Stimulated activated CD4-positive, alpha-beta T cell treated with anti-CD3 and anti-CD28 coated beads, Interleukin-12 subunit alpha, Interleukin-12 subunit beta, amount 100 ng/mL, for 48 hours (primary cell): ENCODE data around the gene CADM3.

Source experiments
- DNase-seq, 3 donors: peaks; one replicate each; pipeline ENCODE4 v3.0.0-alpha.2; 2020; ENCODE audit warnings: low read depth in 2 of 3, low spot score in 1 of 3

Gene CADM3

GRCh38 chr1:159204161-159205141, 33.0 kb downstream of the CADM3 start, which contains the start of gene ACKR1:
Gene ACKR1 (plus strand): TSS chr1:159204875. CDS start chr1:159204960, 85 bp downstream.
- DNase-seq, result no peak

GRCh38 chr1:159205225-159205624, 33.8 kb downstream of the CADM3 start:
- DNase-seq, result no peak

GRCh38 chr1:159206110-159206509, 34.7 kb downstream of the CADM3 start:
- no peak for DNase-seq

GRCh38 chr1:159207080-159207479, 35.7 kb downstream of the CADM3 start:
- no peak for DNase-seq

- no peak for DNase-seq
These were observed 36.4 kb downstream of the CADM3 start for GRCh38 chr1:159207774-159208173.

- DNase-seq, result no peak
These were observed 36.9 kb downstream of the CADM3 start for GRCh38 chr1:159208175-159208825.

GRCh38 chr1:159209061-159209460, 37.6 kb downstream of the CADM3 start:
- no peak for DNase-seq

GRCh38 chr1:159211331-159212136, 40.1 kb downstream of the CADM3 start:
- peak; percentile 35 to 57 (median 43) for DNase-seq

- DNase-seq, result no peak
These were observed 41.2 kb downstream of the CADM3 start for GRCh38 chr1:159212596-159212995.

GRCh38 chr1:159214149-159214760, 42.8 kb downstream of the CADM3 start:
- DNase-seq, result peak in 2 of 3 donors; percentile 14 to 30

- no peak for DNase-seq
These were observed 47.5 kb downstream of the CADM3 start for GRCh38 chr1:159218649-159219636.

- DNase-seq, result no peak
These were observed 50.9 kb downstream of the CADM3 start for GRCh38 chr1:159222075-159222865.

GRCh38 chr1:159223004-159223403, 51.6 kb downstream of the CADM3 start:
- no peak for DNase-seq

- no peak for DNase-seq
These were observed 57.1 kb downstream of the CADM3 start for GRCh38 chr1:159228554-159228953.

- DNase-seq, result no peak
These were observed 58.0 kb downstream of the CADM3 start for GRCh38 chr1:159229260-159229885.

- no peak for DNase-seq
These were observed 58.5 kb downstream of the CADM3 start for GRCh38 chr1:159229896-159230295.

GRCh38 chr1:159239551-159240220, 68.3 kb downstream of the CADM3 start:
- no peak for DNase-seq

GRCh38 chr1:159247266-159247665, 75.9 kb downstream of the CADM3 start:
- DNase-seq, result no peak
